Caco-2 (cell line): ENCODE measurements around the gene TMCO5A. TPM values are rescaled to one million over a fixed set of nuclear protein-coding genes. Genes with fewer than 3 reads are reported as not detected.

Experiments used
- BruUV-seq: library from RNA; stranded (reverse); fragments of 400-500 nt; replicated peaks from 2 replicates; lab custom pipeline; 2021; lab: Mats Ljungman, UMichigan
- CTCF ChIA-PET: fragments of 300-600 bp; sonication (Branson Sonifier 250); formaldehyde crosslinking; loops from one replicate; lab custom pipeline; 2022; ENCODE audit warnings: antibody characterized with exemption; lab: Charles Lee
- POLR2A ChIA-PET: fragments of 300-600 bp; sonication (Branson Sonifier 250); formaldehyde crosslinking; loops from one replicate; lab custom pipeline; 2022; ENCODE audit warnings: antibody characterized with exemption; lab: Charles Lee
- DNase-seq, 2 experiments: peaks; one replicate each; pipeline versions ENCODE4 v3.0.0 to v3.0.0-alpha.2; 2020 to 2022
- H3K27me3 ChIP-seq: replicated peaks from 2 replicates; pipeline ENCODE4 v1.6.0; 2011; ENCODE audit warnings: low read length; ENCODE audit not compliant: control insufficient read depth, insufficient read depth
- H3K36me3 ChIP-seq: 2 replicates; pipeline ENCODE4 v1.5.1; 2011; ENCODE audit warnings: low read length; ENCODE audit not compliant: control insufficient read depth, insufficient read depth
- H3K4me1 ChIP-seq: fragments of 250-450 bp; sonication (Bioruptor Pico); 2 replicates; pipeline ENCODE4 v1.5.1; 2020; ENCODE audit warnings: mild to moderate bottlenecking
- H3K4me3 ChIP-seq: 2 replicates; pipeline ENCODE4 v1.5.1; 2011; ENCODE audit warnings: low read depth, mild to moderate bottlenecking, control low read depth, low read length
- H3K9me3 ChIP-seq: fragments of 250-450 bp; sonication (Bioruptor Pico); 2 replicates; pipeline ENCODE4 v1.5.1; 2020; ENCODE audit warnings: mild to moderate bottlenecking, moderate library complexity
- H3K27ac Mint-ChIP-seq: one replicate; pipeline ENCODE4 v1.8.0; 2022; ENCODE audit warnings: mixed read lengths; ENCODE audit not compliant: unreplicated experiment
- H3K27me3 Mint-ChIP-seq: one replicate; pipeline ENCODE4 v1.8.0; 2022; ENCODE audit warnings: mixed read lengths; ENCODE audit not compliant: insufficient read depth, unreplicated experiment
- H3K36me3 Mint-ChIP-seq: one replicate; pipeline ENCODE4 v1.8.0; 2022; ENCODE audit warnings: mild to moderate bottlenecking, mixed read lengths; ENCODE audit not compliant: insufficient read depth, unreplicated experiment
- H3K4me1 Mint-ChIP-seq: one replicate; pipeline ENCODE4 v1.8.0; 2022; ENCODE audit warnings: low read depth, mixed read lengths; ENCODE audit not compliant: unreplicated experiment
- H3K4me3 Mint-ChIP-seq: one replicate; pipeline ENCODE4 v1.8.0; 2022; ENCODE audit warnings: mild to moderate bottlenecking, moderate library complexity, mixed read lengths; ENCODE audit not compliant: unreplicated experiment
- H3K9me3 Mint-ChIP-seq: one replicate; pipeline ENCODE4 v1.8.0; 2022; ENCODE audit warnings: mixed read lengths; ENCODE audit not compliant: unreplicated experiment
- intact Hi-C: fragments of 100-400 bp; cut with micrococcal nuclease; formaldehyde crosslinking; loops from one replicate; pipeline ENCODE4 v1.10.0; 2022; ENCODE audit not compliant: unreplicated experiment
- total RNA-seq: library from RNA; stranded (reverse); gene quantifications from 2 replicates; pipeline ENCODE4 v1.2.3, GENCODE V29; 2022
- TF ChIP-seq, protein P1 (sequence below), 2 experiments: fragments of 200-600 bp in 1 of 2; IDR thresholded peaks; 1 replicate in 1 of 2; 2 replicates in 1 of 2; pipeline versions ENCODE4 v1.5.1 to v1.8.0; 2011 to 2022; ENCODE audit warnings: antibody characterized with exemption in 1 of 2, control low read depth in 1 of 2, inconsistent platforms in 1 of 2, low read depth in 1 of 2, low read length in 1 of 2, mild to moderate bottlenecking in 1 of 2, moderate library complexity in 1 of 2; ENCODE audit not compliant: insufficient read depth in 1 of 2, severe bottlenecking in 1 of 2, unreplicated experiment in 1 of 2

The TMCO5A gene
- total RNA-seq, 1 experiment from 2014 or later = not detected

DNA sequence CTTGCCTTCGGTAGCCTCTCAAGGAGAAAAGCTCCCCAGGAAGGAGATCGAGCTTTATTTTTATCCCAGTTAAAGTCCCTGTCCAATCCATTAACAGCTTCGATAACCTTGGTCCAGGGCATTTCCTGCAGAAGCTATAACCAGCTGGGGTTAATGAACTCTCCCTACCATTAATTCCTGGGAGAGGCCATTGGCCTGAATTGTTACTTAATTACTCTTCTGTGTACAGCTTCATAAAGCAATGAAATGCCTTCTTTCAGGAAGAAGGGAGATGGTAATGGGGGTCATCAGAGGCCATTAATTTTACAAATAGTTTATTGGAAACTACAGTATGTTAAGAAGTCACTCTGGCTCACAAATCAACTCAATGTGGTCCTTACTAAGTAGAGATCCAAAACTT lies 1.9 kb upstream of the TMCO5A start:
- BruUV-seq = no TSS peak

DNA sequence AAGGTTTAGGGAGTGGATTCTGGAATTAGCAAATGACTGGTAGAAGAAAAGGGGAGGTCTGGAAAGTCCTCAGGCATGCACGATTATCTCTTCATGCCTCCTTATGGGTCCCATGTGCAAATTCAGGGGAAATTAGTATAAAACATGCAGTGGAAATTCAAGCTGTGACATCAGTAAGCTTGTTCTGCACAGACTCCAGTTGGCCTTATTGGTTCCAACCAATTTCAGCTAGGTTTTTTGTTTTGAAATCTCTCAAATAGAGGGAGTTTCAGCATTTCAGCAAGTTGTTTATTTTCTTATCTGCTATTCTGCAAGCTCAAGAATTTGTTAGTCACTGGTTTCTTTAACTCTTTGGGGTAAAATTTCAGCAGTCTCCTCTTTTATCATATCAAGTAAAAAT lies 774 bp upstream of the TMCO5A start:
- TF ChIP-seq, protein P1, sequence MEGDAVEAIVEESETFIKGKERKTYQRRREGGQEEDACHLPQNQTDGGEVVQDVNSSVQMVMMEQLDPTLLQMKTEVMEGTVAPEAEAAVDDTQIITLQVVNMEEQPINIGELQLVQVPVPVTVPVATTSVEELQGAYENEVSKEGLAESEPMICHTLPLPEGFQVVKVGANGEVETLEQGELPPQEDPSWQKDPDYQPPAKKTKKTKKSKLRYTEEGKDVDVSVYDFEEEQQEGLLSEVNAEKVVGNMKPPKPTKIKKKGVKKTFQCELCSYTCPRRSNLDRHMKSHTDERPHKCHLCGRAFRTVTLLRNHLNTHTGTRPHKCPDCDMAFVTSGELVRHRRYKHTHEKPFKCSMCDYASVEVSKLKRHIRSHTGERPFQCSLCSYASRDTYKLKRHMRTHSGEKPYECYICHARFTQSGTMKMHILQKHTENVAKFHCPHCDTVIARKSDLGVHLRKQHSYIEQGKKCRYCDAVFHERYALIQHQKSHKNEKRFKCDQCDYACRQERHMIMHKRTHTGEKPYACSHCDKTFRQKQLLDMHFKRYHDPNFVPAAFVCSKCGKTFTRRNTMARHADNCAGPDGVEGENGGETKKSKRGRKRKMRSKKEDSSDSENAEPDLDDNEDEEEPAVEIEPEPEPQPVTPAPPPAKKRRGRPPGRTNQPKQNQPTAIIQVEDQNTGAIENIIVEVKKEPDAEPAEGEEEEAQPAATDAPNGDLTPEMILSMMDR (IDR thresholded peaks at IDR 0.05; ENCODE audit: insufficient read depth in 1 of 2, low read depth in 1 of 2, low read length in 1 of 2, severe bottlenecking in 1 of 2, unreplicated experiment in 1 of 2) = no peak
- no peak for DNase-seq
- peaks cover 10% of the 10 kb centered on the region for H3K9me3 Mint-ChIP-seq
- Histone ChIP-seq H3K36me3 (no peaks in the 10 kb centered on the region), H3K27me3 (no peaks in the 10 kb centered on the region), H3K4me1 (peaks cover 4% of the 10 kb centered on the region; the same call in 1 of the 2 replicates), H3K4me3 (no peak overlapping the region), H3K9me3 (no peaks in the 10 kb centered on the region)
- intact Hi-C loops = no loop called here
- no peaks in the 10 kb centered on the region for H3K4me1 Mint-ChIP-seq
- no peaks in the 10 kb centered on the region for H3K36me3 Mint-ChIP-seq
- H3K27me3 Mint-ChIP-seq = no peaks in the 10 kb centered on the region
- ChIA-PET POLR2A (no interaction called here), CTCF (no interaction called here)
- H3K4me3 Mint-ChIP-seq = no peak overlapping the region
- no TSS peak for BruUV-seq
- no peak overlapping the region for H3K27ac Mint-ChIP-seq

More for the DNA sequence above, 1.9 kb upstream of the TMCO5A start:
- Mint-ChIP-seq H3K27me3 (no peaks in the 10 kb centered on the region), H3K9me3 (peaks cover 10% of the 10 kb centered on the region), H3K4me3 (no peak overlapping the region), H3K36me3 (no peaks in the 10 kb centered on the region), H3K27ac (no peak overlapping the region), H3K4me1 (no peaks in the 10 kb centered on the region)
- intact Hi-C loops = no loop called here
- TF ChIP-seq, protein P1 (IDR thresholded peaks at IDR 0.05; ENCODE audit: insufficient read depth in 1 of 2, low read depth in 1 of 2, low read length in 1 of 2, severe bottlenecking in 1 of 2, unreplicated experiment in 1 of 2) = no peak
- no peak overlapping the region for H3K4me3 ChIP-seq
- ChIA-PET POLR2A (no interaction called here), CTCF (no interaction called here)
- no peaks in the 10 kb centered on the region for H3K9me3 ChIP-seq
- no peak for DNase-seq
- no peaks in the 10 kb centered on the region for H3K27me3 ChIP-seq
- H3K4me1 ChIP-seq = peaks cover 4% of the 10 kb centered on the region; the same call in 1 of the 2 replicates
- no peaks in the 10 kb centered on the region for H3K36me3 ChIP-seq

- peaks cover 16% of the 10 kb centered on the region for H3K4me1 ChIP-seq
- no peaks in the 10 kb centered on the region for H3K27me3 ChIP-seq
- H3K27ac Mint-ChIP-seq = no peak overlapping the region
- DNase-seq = no peak
- no peaks in the 10 kb centered on the region for H3K9me3 Mint-ChIP-seq
- ChIA-PET CTCF (no interaction called here), POLR2A (no interaction called here)
- no TSS peak for BruUV-seq
- no peaks in the 10 kb centered on the region for H3K36me3 ChIP-seq
- no peaks in the 10 kb centered on the region for H3K27me3 Mint-ChIP-seq
- TF ChIP-seq, protein P1 (IDR thresholded peaks at IDR 0.05; ENCODE audit: insufficient read depth in 1 of 2, low read depth in 1 of 2, low read length in 1 of 2, severe bottlenecking in 1 of 2, unreplicated experiment in 1 of 2) = no peak
- H3K4me3 ChIP-seq = no peak overlapping the region
- no peaks in the 10 kb centered on the region for H3K36me3 Mint-ChIP-seq
- H3K9me3 ChIP-seq = no peaks in the 10 kb centered on the region
- H3K4me1 Mint-ChIP-seq = peaks cover 22% of the 10 kb centered on the region
- H3K4me3 Mint-ChIP-seq = no peak overlapping the region
- intact Hi-C loops = no loop called here
Measured at GRCh38 chr15:37940876-37941275, 6.4 kb downstream of the TMCO5A start.
